NT2/D1 (cell line): Measurements from ENCODE around the gene RBM44.

Experiments used
- SUZ12 ChIP-seq: IDR thresholded peaks from 2 replicates; pipeline ENCODE4 v1.6.1; 2011; ENCODE audit not compliant: insufficient read length, insufficient read depth; ENCODE audit errors: extremely low read depth
- YY1 ChIP-seq: IDR thresholded peaks from 2 replicates; pipeline ENCODE4 v1.6.1; 2011; ENCODE audit not compliant: insufficient read length, insufficient read depth
- ZNF274 ChIP-seq: IDR thresholded peaks from 2 replicates; pipeline ENCODE4 v1.6.1; 2011; ENCODE audit warnings: mild to moderate bottlenecking, low read depth, low read length

DNA sequence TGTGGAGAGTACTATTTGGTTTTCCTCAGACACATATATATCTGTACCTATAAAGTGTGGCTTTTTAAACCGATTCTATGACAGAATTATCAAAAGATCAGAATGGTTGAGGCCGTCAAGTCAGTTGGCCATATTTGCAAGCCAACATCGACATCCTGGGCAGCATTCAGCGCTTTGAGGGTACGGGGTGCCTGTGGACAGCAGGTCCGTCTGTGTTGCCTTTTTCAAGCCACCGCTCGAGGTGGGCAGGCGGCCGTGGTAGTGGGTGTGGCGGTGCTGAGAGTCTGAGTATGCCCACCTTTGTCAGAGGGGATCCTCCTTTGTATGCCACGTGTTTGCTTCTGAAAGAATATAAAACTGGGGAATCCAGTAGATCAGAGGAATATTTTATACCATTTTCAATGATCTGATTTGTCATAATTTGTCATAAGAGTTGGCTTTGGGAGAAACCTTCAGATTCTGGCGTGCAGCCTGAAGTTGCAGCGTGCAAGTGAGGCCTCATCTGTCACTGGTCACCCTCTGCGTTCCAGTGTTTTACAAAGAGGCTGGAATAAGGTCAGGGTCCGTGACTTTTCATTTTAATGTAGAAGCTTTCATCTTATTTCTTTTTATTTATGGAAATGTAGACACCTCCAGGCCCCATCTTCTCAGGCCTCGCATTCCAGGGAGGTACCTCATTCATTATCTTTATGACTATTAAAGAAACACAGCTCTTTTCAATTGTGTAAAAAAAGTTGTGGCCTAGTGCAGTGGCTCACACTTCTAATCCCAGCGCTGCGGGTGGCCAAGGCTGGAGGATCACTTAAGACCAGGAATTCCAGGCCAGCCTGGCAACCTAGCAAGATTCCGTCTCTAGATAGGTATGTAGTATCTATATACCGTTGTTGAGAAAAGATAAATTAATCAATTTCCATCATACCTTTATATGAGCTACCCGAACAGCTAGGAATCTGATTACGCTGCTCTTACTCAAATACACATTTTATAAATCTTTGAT, 37.8 kb upstream of the RBM44 start:
- no peak for TF ChIP-seq YY1
- TF ChIP-seq SUZ12: no peak
- no peak for TF ChIP-seq ZNF274
